GM04504 (cell line): ENCODE data around the gene CBS.
A peak's percentile ranks its signal among the peaks of the same experiment; 100 is the strongest.
"Not testable (repeated sequence)": the region's sequence is repeated elsewhere in the genome, so short reads cannot be mapped to it uniquely, and the experiment has no call there.

Experiments used
- DNase-seq: peaks from one replicate; pipeline ENCODE4 v3.0.0-alpha.2; 2012; ENCODE audit warnings: low read depth

Gene CBS

GRCh38 chr21:43024439-43025136 is 51.0 kb downstream of the CBS start:
- no peak for DNase-seq

GRCh38 chr21:43023175-43023574 is 52.5 kb downstream of the CBS start:
- no peak for DNase-seq

GRCh38 chr21:43021756-43022600 is 53.7 kb downstream of the CBS start:
- DNase-seq = no peak

GRCh38 chr21:43021191-43021590 is 54.4 kb downstream of the CBS start:
- peak; percentile 18 for DNase-seq

GRCh38 chr21:43020771-43021170 is 54.9 kb downstream of the CBS start:
- DNase-seq = no peak

GRCh38 chr21:43020177-43020576 is 55.5 kb downstream of the CBS start:
- DNase-seq = no peak

GRCh38 chr21:43018519-43018918 is 57.1 kb downstream of the CBS start:
- no peak for DNase-seq

- no peak for DNase-seq
Observed at GRCh38 chr21:43016728-43017127, 58.9 kb downstream of the CBS start.

- DNase-seq = no peak
Observed at GRCh38 chr21:43015906-43016540, 59.6 kb downstream of the CBS start.

- no peak for DNase-seq
Observed at GRCh38 chr21:43012596-43012995, 63.0 kb downstream of the CBS start.

GRCh38 chr21:43006874-43007208 is 68.8 kb downstream of the CBS start:
- DNase-seq = no peak

GRCh38 chr21:43006051-43006873 is 69.4 kb downstream of the CBS start:
- DNase-seq = not testable (repeated sequence)

GRCh38 chr21:43005635-43006034 is 70.0 kb downstream of the CBS start:
- DNase-seq = no peak

- DNase-seq = no peak
Observed at GRCh38 chr21:43004926-43005325, 70.7 kb downstream of the CBS start.
